HepG2 (cell line): ENCODE data around the gene RPL11. TPM values are rescaled to one million over a fixed set of nuclear protein-coding genes. Genes with fewer than 3 reads are reported as not detected.

Experiments
- ATAC-seq: fragments of 200-7000 bp; cut with Tn5 transposase; 3 replicates; pipeline ENCODE4 v1.9.1; 2020; ENCODE audit warnings: mild to moderate bottlenecking, moderate library complexity
- BruUV-seq: library from RNA; stranded (reverse); fragments of 400-500 nt; replicated peaks from 2 replicates; lab custom pipeline; 2021; lab: Mats Ljungman, UMichigan
- CTCF ChIA-PET: fragments of 300-600 bp; formaldehyde crosslinking; extraction: SDS; loops from one replicate; lab custom pipeline; 2021; ENCODE audit warnings: low total read pairs, inconsistent platforms, low intra/inter-chr PET ratio; lab: Yijun Ruan, JAX
- POLR2A ChIA-PET: fragments of 350-600 bp; sonication (Branson Sonifier 250); formaldehyde crosslinking; loops from one replicate; lab custom pipeline; 2020; ENCODE audit warnings: antibody characterized with exemption, inconsistent platforms; lab: Yijun Ruan, JAX
- DNase-seq: peaks from one replicate; pipeline ENCODE4 v3.0.0-alpha.2; 2015; ENCODE audit warnings: low spot score
- FAIRE-seq: peaks from 3 replicates; lab custom pipeline; 2011; peaks lifted over from hg19 to GRCh38; lab: Jason Lieb, UNC
- H2AFZ ChIP-seq: one replicate; pipeline ENCODE4 v1.6.1; 2011; ENCODE audit warnings: low read length, inconsistent platforms
- H3K27ac ChIP-seq: fragments of 300-600 bp; 3 replicates; pipeline ENCODE4 v1.8.0; 2011; ENCODE audit warnings: mixed run types, mild to moderate bottlenecking, mixed read lengths, low read length, inconsistent platforms; ENCODE audit not compliant: insufficient read depth; ENCODE audit errors: extremely low read length
- H3K27me3 ChIP-seq, 2 experiments: fragments of 200-600 bp in 1 of 2; 2 replicates in 1 of 2; 3 replicates in 1 of 2; pipeline versions ENCODE4 v1.6.0 to v1.8.0; 2011; ENCODE audit warnings: low read length in 2 of 2, mild to moderate bottlenecking in 2 of 2, moderate library complexity in 2 of 2, inconsistent platforms in 1 of 2; ENCODE audit not compliant: insufficient read depth in 2 of 2, control insufficient read depth in 1 of 2
- H3K36me3 ChIP-seq, 2 experiments: fragments of 200-600 bp in 1 of 2; replicated peaks in 1 of 2; 2 replicates in 1 of 2; 3 replicates in 1 of 2; pipeline versions ENCODE4 v1.5.1 to v1.8.0; 2011; ENCODE audit warnings: low read length in 2 of 2, inconsistent platforms in 1 of 2; ENCODE audit not compliant: insufficient read depth in 2 of 2, control insufficient read depth in 1 of 2
- H3K4me1 ChIP-seq: 2 replicates; pipeline ENCODE4 v1.5.1; 2012; ENCODE audit warnings: low read length, inconsistent platforms; ENCODE audit not compliant: insufficient read depth
- H3K4me2 ChIP-seq: 2 replicates; pipeline ENCODE4 v1.6.0; 2011; ENCODE audit warnings: low read depth, low read length, inconsistent platforms
- H3K4me3 ChIP-seq, 3 experiments: fragments of 200-600 bp in 1 of 3; sonication (generic), shearing (Covaris generic) in 1 of 3; replicated peaks in 1 of 3; 2 replicates each; pipeline ENCODE4 v1.5.1; 2011 to 2016; ENCODE audit warnings: low read length in 3 of 3, inconsistent platforms in 2 of 3, low read depth in 2 of 3, mild to moderate bottlenecking in 2 of 3, control low read depth in 1 of 3, mixed read lengths in 1 of 3; ENCODE audit not compliant: insufficient read depth in 1 of 3
- H3K79me2 ChIP-seq: one replicate; pipeline ENCODE4 v1.6.1; 2011; ENCODE audit warnings: low read length, inconsistent platforms; ENCODE audit not compliant: insufficient read depth
- H3K9ac ChIP-seq: 2 replicates; pipeline ENCODE4 v1.6.0; 2011; ENCODE audit warnings: mild to moderate bottlenecking, low read depth, low read length, inconsistent platforms; ENCODE audit not compliant: insufficient read depth
- H3K9me3 ChIP-seq: 2 replicates; pipeline ENCODE4 v1.5.1; 2012; ENCODE audit warnings: mild to moderate bottlenecking, low read length
- H4K20me1 ChIP-seq: 2 replicates; pipeline ENCODE4 v1.6.0; 2011; ENCODE audit warnings: inconsistent platforms, mild to moderate bottlenecking, low read length, moderate library complexity; ENCODE audit not compliant: insufficient read depth
- MAF1 ChIP-seq: sonication (generic); formaldehyde crosslinking; IDR thresholded peaks from 2 replicates; pipeline ENCODE4 v1.5.0; 2020; ENCODE audit warnings: missing genetic modification reagents, borderline replicate concordance
- MAFK ChIP-seq, 2 experiments: IDR thresholded peaks in 1 of 2; conservative IDR thresholded peaks in 1 of 2; 2 replicates each; pipeline ENCODE4 v1.6.1; 2011; ENCODE audit warnings: improper control_type of control experiment in 2 of 2, low read length in 2 of 2
- NFE2L2 ChIP-seq: fragments of 150-350 bp; IDR thresholded peaks from 2 replicates; pipeline ENCODE4 v1.6.1; 2014; ENCODE audit warnings: low read length
- NR2F6 ChIP-seq, 2 experiments: IDR thresholded peaks; 2 replicates each; pipeline ENCODE4 v1.6.1; 2016; ENCODE audit warnings: antibody characterized with exemption in 1 of 2, mild to moderate bottlenecking in 1 of 2
- TARDBP ChIP-seq: sonication (generic); formaldehyde crosslinking; IDR thresholded peaks from 2 replicates; pipeline ENCODE4 v1.8.0; 2022; ENCODE audit warnings: mild to moderate bottlenecking, missing genetic modification reagents
- TEAD3 ChIP-seq: optimal IDR thresholded peaks from 2 replicates; pipeline ENCODE3; 2016; ENCODE audit warnings: borderline replicate concordance
- YEATS2 ChIP-seq: sonication (generic); formaldehyde crosslinking; IDR thresholded peaks from 2 replicates; pipeline ENCODE4 v1.4.0; 2020; ENCODE audit warnings: missing genetic modification reagents, borderline replicate concordance
- ZFY ChIP-seq: sonication (generic); formaldehyde crosslinking; IDR thresholded peaks from 2 replicates; pipeline ENCODE4 v1.4.0; 2020; ENCODE audit warnings: missing genetic modification reagents
- ZNF460 ChIP-seq: sonication (generic); formaldehyde crosslinking; IDR thresholded peaks from 2 replicates; pipeline ENCODE4 v1.5.1; 2020; ENCODE audit warnings: missing genetic modification reagents, mild to moderate bottlenecking, borderline replicate concordance
- WGBS: methylation state at CpG from one replicate; pipeline ENCODE4 v1.1.6; 2017; ENCODE audit warnings: low lambda C conversion rate; 5-methylcytosine and 5-hydroxymethylcytosine counted together
- in situ Hi-C: cut with HindIII; loops from 2 replicates; pipeline ENCODE4 v1.10.0; 2017; ENCODE audit warnings: low pct_unique_long_range_greater_than_20kb; ENCODE audit not compliant: extremely low pct_ligation_motif_present
- intact Hi-C: fragments of 100-400 bp; cut with micrococcal nuclease; formaldehyde crosslinking; loops from one replicate; pipeline ENCODE4 v1.10.0; 2022; ENCODE audit not compliant: unreplicated experiment
- polyA plus RNA-seq, 8 experiments: library from polyadenylated mRNA; depleted of rRNA in 3 of 8; stranded (reverse) in 7 of 8; unstranded in 1 of 8; fragments of >200 nt; fragmentation: Illumina TruSeq in 4 of 8; extraction: Trizol in 4 of 8; gene quantifications; 2 replicates each; pipeline versions ENCODE4 v1.2.1 to v1.2.3, GENCODE V29; 2011 to 2016; ENCODE audit warnings: low read depth in 4 of 8, missing spikeins in 1 of 8, mixed read lengths in 1 of 8; ENCODE audit not compliant: insufficient read depth in 1 of 8
- total RNA-seq, 5 experiments: library from RNA; depleted of rRNA; stranded (reverse); fragments of >200 nt; fragmentation: Illumina TruSeq; extraction: Trizol; gene quantifications; 2 replicates each; pipeline ENCODE4 v1.2.3, GENCODE V29; 2016; ENCODE audit warnings: low read depth in 1 of 5
- TF ChIP-seq, protein P1 (sequence below): sonication (generic); formaldehyde crosslinking; IDR thresholded peaks from 2 replicates; pipeline ENCODE4 v1.4.0; 2020; ENCODE audit warnings: missing genetic modification reagents, borderline replicate concordance
- TF ChIP-seq, protein P2 (sequence below), 2 experiments: sonication (generic) in 1 of 2; formaldehyde crosslinking in 1 of 2; IDR thresholded peaks; 2 replicates each; pipeline versions ENCODE4 v1.6.1 to v1.9.0; 2014 to 2022; ENCODE audit warnings: antibody characterized with exemption in 1 of 2, borderline replicate concordance in 1 of 2, inconsistent platforms in 1 of 2, low read depth in 1 of 2, missing genetic modification reagents in 1 of 2

Gene RPL11
- total and polyA plus RNA-seq, 2 of the 13 experiments (the other 11 are each of a cell fraction or from before 2014, with no cell fraction given): 1,682 to 2,010 TPM

DNA sequence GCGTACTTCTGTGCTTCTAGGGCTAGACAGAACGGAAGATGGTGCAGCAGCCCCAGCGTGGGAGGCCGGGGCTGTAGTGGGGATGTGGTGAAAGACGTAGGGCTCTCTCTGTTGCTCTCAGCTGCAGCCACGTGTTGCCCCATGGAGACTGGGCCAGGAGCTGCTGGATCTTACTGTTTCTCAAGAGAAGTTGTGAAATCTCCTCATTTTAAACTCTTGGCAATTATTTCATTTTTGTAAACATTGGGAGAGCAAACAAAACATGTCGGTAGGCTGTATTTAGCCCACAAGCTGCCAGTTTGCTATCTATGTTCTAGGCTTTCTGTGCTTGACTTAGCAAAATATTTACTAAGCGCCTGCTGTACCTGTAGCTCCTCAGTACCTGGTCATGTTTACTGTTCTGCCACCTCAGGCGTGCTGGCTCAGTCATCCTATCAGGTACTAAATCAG, 35.8 kb downstream of the RPL11 start (continued):
- TF ChIP-seq MAFK (conservative IDR thresholded peaks at IDR 0.05 in 1 of 2, IDR thresholded peaks at IDR 0.05 in 1 of 2; ENCODE audit: low read length in 2 of 2) (no peak), ZFY (CRISPR knock-in tag) (peak; percentile 52), YEATS2 (CRISPR knock-in tag) (peak; percentile 22; the same call in 1 of the 2 replicates), MAF1 (CRISPR knock-in tag) (no peak)
- TF ChIP-seq, protein P1, sequence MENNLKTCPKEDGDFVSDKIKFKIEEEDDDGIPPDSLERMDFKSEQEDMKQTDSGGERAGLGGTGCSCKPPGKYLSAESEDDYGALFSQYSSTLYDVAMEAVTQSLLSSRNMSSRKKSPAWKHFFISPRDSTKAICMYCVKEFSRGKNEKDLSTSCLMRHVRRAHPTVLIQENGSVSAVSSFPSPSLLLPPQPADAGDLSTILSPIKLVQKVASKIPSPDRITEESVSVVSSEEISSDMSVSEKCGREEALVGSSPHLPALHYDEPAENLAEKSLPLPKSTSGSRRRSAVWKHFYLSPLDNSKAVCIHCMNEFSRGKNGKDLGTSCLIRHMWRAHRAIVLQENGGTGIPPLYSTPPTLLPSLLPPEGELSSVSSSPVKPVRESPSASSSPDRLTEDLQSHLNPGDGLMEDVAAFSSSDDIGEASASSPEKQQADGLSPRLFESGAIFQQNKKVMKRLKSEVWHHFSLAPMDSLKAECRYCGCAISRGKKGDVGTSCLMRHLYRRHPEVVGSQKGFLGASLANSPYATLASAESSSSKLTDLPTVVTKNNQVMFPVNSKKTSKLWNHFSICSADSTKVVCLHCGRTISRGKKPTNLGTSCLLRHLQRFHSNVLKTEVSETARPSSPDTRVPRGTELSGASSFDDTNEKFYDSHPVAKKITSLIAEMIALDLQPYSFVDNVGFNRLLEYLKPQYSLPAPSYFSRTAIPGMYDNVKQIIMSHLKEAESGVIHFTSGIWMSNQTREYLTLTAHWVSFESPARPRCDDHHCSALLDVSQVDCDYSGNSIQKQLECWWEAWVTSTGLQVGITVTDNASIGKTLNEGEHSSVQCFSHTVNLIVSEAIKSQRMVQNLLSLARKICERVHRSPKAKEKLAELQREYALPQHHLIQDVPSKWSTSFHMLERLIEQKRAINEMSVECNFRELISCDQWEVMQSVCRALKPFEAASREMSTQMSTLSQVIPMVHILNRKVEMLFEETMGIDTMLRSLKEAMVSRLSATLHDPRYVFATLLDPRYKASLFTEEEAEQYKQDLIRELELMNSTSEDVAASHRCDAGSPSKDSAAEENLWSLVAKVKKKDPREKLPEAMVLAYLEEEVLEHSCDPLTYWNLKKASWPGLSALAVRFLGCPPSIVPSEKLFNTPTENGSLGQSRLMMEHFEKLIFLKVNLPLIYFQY: peak; percentile 43; the same call in 1 of the 2 replicates

DNA sequence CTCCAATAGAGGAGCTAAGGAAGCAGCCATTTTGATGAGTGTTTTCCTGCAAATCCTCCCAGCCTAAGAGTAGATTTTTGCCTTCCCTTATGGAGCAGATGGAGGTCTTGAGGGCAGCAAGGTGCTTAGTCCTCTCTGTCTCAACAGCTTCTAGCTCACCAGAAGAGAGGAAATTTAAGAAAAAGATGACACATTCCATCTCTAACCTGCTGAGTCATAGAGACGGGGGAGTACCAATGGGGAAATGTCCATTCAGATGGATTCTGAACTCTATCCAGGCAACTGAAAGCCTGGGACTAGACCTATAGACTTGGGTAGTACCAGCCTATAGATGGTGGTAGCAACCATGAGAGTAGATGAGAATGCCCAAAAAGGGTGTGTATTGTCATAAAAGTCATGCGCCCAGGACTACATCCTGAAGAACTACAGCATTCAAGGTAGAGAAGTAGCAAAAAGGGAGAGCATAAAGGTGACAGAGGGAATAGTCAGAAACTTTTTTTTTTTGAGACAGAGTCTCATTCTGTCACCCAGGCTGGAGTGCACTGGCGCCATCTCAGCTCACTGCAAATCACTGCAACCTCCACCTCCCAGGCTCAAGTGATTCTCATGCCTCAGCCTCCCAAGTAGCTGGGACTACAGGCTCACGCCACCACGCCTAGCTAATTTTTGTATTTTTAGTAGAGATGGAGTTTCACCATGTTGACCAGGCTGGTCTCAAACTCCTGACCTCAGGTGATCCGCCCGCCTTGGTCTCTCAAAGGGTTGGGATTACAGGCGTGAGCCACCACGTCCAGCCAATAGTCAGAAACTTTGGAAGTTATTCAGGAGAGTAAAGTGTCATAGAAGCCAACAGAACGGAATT, 41.0 kb downstream of the RPL11 start:
- H3K4me2 ChIP-seq: no peak overlapping the region
- peaks cover 3% of the 10 kb centered on the region for H3K79me2 ChIP-seq
- DNase-seq: no peak
- no peak for ATAC-seq
- H3K4me1 ChIP-seq: peaks cover 30% of the 10 kb centered on the region
- no peak overlapping the region for H3K27ac ChIP-seq
- intact Hi-C loops (no loop called here), in situ Hi-C loops (no loop called here)
- no peak for FAIRE-seq
- H3K36me3 ChIP-seq: peaks cover 0 to 4% of the 10 kb centered on the region in 2 experiments; a peak in 1 of 5 replicates
- H3K9ac ChIP-seq: no peak overlapping the region
- no peak overlapping the region for H3K4me3 ChIP-seq
- H4K20me1 ChIP-seq: no peaks in the 10 kb centered on the region
- no peak overlapping the region for H2AFZ ChIP-seq
- BruUV-seq: no TSS peak
- ChIA-PET CTCF (no interaction called here), POLR2A (interaction anchor here (1.0 kb wide), 1 partner anchor 41 kb away, joined by 5 read pairs; the partner anchor contains the start of gene RPL11)
- 93% methylated on average over 10 of the region's 10 CpGs for WGBS
- H3K27me3 ChIP-seq: no peaks in the 10 kb centered on the region
- H3K9me3 ChIP-seq: no peaks in the 10 kb centered on the region
- TF ChIP-seq ZNF460: peak; percentile 59
- TF ChIP-seq TARDBP (CRISPR knock-in tag): no peak
- no peak for TF ChIP-seq NR2F6 (IDR thresholded peaks at IDR 0.05)
- TF ChIP-seq NR2F6 (CRISPR knock-in tag; IDR thresholded peaks at IDR 0.05): no peak
- no peak for TF ChIP-seq TEAD3 (CRISPR knock-in tag)
- peak; percentile 56; the same call in 1 of the 2 replicates for TF ChIP-seq NFE2L2
- TF ChIP-seq, protein P2, sequence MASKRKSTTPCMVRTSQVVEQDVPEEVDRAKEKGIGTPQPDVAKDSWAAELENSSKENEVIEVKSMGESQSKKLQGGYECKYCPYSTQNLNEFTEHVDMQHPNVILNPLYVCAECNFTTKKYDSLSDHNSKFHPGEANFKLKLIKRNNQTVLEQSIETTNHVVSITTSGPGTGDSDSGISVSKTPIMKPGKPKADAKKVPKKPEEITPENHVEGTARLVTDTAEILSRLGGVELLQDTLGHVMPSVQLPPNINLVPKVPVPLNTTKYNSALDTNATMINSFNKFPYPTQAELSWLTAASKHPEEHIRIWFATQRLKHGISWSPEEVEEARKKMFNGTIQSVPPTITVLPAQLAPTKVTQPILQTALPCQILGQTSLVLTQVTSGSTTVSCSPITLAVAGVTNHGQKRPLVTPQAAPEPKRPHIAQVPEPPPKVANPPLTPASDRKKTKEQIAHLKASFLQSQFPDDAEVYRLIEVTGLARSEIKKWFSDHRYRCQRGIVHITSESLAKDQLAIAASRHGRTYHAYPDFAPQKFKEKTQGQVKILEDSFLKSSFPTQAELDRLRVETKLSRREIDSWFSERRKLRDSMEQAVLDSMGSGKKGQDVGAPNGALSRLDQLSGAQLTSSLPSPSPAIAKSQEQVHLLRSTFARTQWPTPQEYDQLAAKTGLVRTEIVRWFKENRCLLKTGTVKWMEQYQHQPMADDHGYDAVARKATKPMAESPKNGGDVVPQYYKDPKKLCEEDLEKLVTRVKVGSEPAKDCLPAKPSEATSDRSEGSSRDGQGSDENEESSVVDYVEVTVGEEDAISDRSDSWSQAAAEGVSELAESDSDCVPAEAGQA (IDR thresholded peaks at IDR 0.05; ENCODE audit: low read depth): no peak
- TF ChIP-seq, protein P2 (CRISPR knock-in tag; IDR thresholded peaks at IDR 0.05; ENCODE audit: borderline replicate concordance): no peak
